Right kidney (tissue), 9 donors: ENCODE measurements around the gene CENPH.
"Not testable (repeated sequence)": the region's sequence is repeated elsewhere in the genome, so short reads cannot be mapped to it uniquely, and the experiment has no call there.

Source experiments
- DNase-seq: peaks from one replicate; pipeline ENCODE4 v3.0.0-alpha.2; 2016
- long read RNA-seq, 8 donors: transcript quantifications; one replicate each; lab custom pipeline, GENCODE V29; 2026

Gene CENPH
- long read RNA-seq, donor 1, transcript CENPH-201 (9 exons, 1,389 nt), result major isoform, 10 of 11 reads
- long read RNA-seq, donor 1, partial matches to known transcripts, result 0 of 11 reads
- long read RNA-seq, donor 1, other reads (novel, unspliced or antisense), result 0 of 11 reads
- long read RNA-seq, donor 2, transcript CENPH-201 (9 exons, 1,389 nt), result major isoform, 6 of 8 reads
- long read RNA-seq, donor 2, partial matches to known transcripts, result 0 of 8 reads
- long read RNA-seq, donor 2, other reads (novel, unspliced or antisense), result 0 of 8 reads
- long read RNA-seq, donor 3, partial matches to known transcripts, result 0 of 3 reads
- long read RNA-seq, donor 3, other reads (novel, unspliced or antisense), result 0 of 3 reads
- long read RNA-seq, donor 4, transcript CENPH-201 (9 exons, 1,389 nt), result major isoform, 9 of 9 reads
- long read RNA-seq, donor 4, partial matches to known transcripts, result 0 of 9 reads
- long read RNA-seq, donor 4, other reads (novel, unspliced or antisense), result 0 of 9 reads
- long read RNA-seq, donor 5, transcript CENPH-201 (9 exons, 1,389 nt), result major isoform, 6 of 14 reads
- long read RNA-seq, donor 5, partial matches to known transcripts, result 7 of 14 reads
- long read RNA-seq, donor 5, other reads (novel, unspliced or antisense), result 0 of 14 reads
- long read RNA-seq, donor 6, partial matches to known transcripts, result 0 of 4 reads
- long read RNA-seq, donor 6, other reads (novel, unspliced or antisense), result 0 of 4 reads
- long read RNA-seq, donor 7, transcript CENPH-201 (9 exons, 1,389 nt), result major isoform, 11 of 19 reads
- long read RNA-seq, donor 7, partial matches to known transcripts, result 7 of 19 reads
- long read RNA-seq, donor 7, other reads (novel, unspliced or antisense), result 0 of 19 reads
- long read RNA-seq, donor 8, partial matches to known transcripts, result 0 of 3 reads
- long read RNA-seq, donor 8, other reads (novel, unspliced or antisense), result 0 of 3 reads

- DNase-seq, result peak; percentile 93
Measured at GRCh38 chr5:69189162-69190086, at the start of gene CENPH. Gene CENPH, plus strand, starts transcription at chr5:69189583. Its CDS starts 52 bp downstream, at chr5:69189635.

GRCh38 chr5:69140239-69140638 lies 49.1 kb upstream of the CENPH start:
- not testable (repeated sequence) for DNase-seq

GRCh38 chr5:69140827-69141226 lies 48.6 kb upstream of the CENPH start:
- no peak for DNase-seq

GRCh38 chr5:69148576-69148975 lies 40.8 kb upstream of the CENPH start:
- DNase-seq, result not testable (repeated sequence)

- DNase-seq, result no peak
Measured at GRCh38 chr5:69148981-69149675, 40.3 kb upstream of the CENPH start.

GRCh38 chr5:69149676-69150010 lies 39.7 kb upstream of the CENPH start:
- DNase-seq, result no peak

- no peak for DNase-seq
Measured at GRCh38 chr5:69152731-69153130, 36.7 kb upstream of the CENPH start.

GRCh38 chr5:69156456-69156855 lies 32.9 kb upstream of the CENPH start:
- no peak for DNase-seq

- no peak for DNase-seq
Measured at GRCh38 chr5:69158039-69158438, 31.3 kb upstream of the CENPH start.

- no peak for DNase-seq
Measured at GRCh38 chr5:69160651-69161050, 28.7 kb upstream of the CENPH start.

- DNase-seq, result peak; percentile 89
Measured at GRCh38 chr5:69166686-69167492, 22.5 kb upstream of the CENPH start, which contains the start of gene CCNB1. Gene CCNB1, plus strand, starts transcription at chr5:69167150. Its CDS starts 113 bp downstream, at chr5:69167263.

GRCh38 chr5:69167493-69167855 lies 21.9 kb upstream of the CENPH start:
- no peak for DNase-seq

GRCh38 chr5:69167929-69168328 lies 21.5 kb upstream of the CENPH start:
- no peak for DNase-seq

GRCh38 chr5:69170495-69170894 lies 18.9 kb upstream of the CENPH start:
- no peak for DNase-seq

- no peak for DNase-seq
Measured at GRCh38 chr5:69170969-69171368, 18.4 kb upstream of the CENPH start.

- DNase-seq, result not testable (repeated sequence)
Measured at GRCh38 chr5:69181659-69182293, 7.6 kb upstream of the CENPH start.

GRCh38 chr5:69184621-69185020 lies 4.8 kb upstream of the CENPH start:
- DNase-seq, result no peak

GRCh38 chr5:69187342-69187741 lies 2.0 kb upstream of the CENPH start:
- DNase-seq, result no peak

- no peak for DNase-seq
Measured at GRCh38 chr5:69188811-69189161, 597 bp upstream of the CENPH start.

GRCh38 chr5:69202497-69202896 lies 13.1 kb downstream of the CENPH start:
- DNase-seq, result no peak
